Ishikawa (cell line): ENCODE measurements around the gene BLOC1S4.

ENCODE experiments used
- CEBPB ChIP-seq: IDR thresholded peaks from 2 replicates; pipeline ENCODE4 v1.6.1; 2012
- CREB1 ChIP-seq: IDR thresholded peaks from 2 replicates; pipeline ENCODE4 v1.6.1; 2012; ENCODE audit warnings: low read depth
- EGR1 ChIP-seq: IDR thresholded peaks from 2 replicates; pipeline ENCODE4 v1.6.1; 2012
- EP300 ChIP-seq: IDR thresholded peaks from 2 replicates; pipeline ENCODE4 v1.6.1; 2012; ENCODE audit warnings: borderline replicate concordance
- FOXM1 ChIP-seq: IDR thresholded peaks from 2 replicates; pipeline ENCODE4 v1.6.1; 2012; ENCODE audit warnings: low read depth, borderline replicate concordance
- MAX ChIP-seq: IDR thresholded peaks from 2 replicates; pipeline ENCODE4 v1.6.1; 2012
- NFIC ChIP-seq: IDR thresholded peaks from 2 replicates; pipeline ENCODE4 v1.6.1; 2012
- RAD21 ChIP-seq: IDR thresholded peaks from 2 replicates; pipeline ENCODE4 v1.6.1; 2012; ENCODE audit warnings: low read depth
- REST ChIP-seq: IDR thresholded peaks from 2 replicates; pipeline ENCODE4 v1.6.1; 2012; ENCODE audit warnings: low read depth, mild to moderate bottlenecking
- TAF1 ChIP-seq: IDR thresholded peaks from 2 replicates; pipeline ENCODE4 v1.6.1; 2012; ENCODE audit warnings: low read depth, mild to moderate bottlenecking
- TCF12 ChIP-seq: IDR thresholded peaks from 2 replicates; pipeline ENCODE4 v1.6.1; 2012; ENCODE audit warnings: low read depth
- TEAD4 ChIP-seq: IDR thresholded peaks from 2 replicates; pipeline ENCODE4 v1.6.1; 2012
- USF1 ChIP-seq: IDR thresholded peaks from 2 replicates; pipeline ENCODE4 v1.6.1; 2012
- YY1 ChIP-seq: IDR thresholded peaks from 2 replicates; pipeline ENCODE4 v1.6.1; 2012; ENCODE audit warnings: low read depth
- ZBTB7A ChIP-seq: IDR thresholded peaks from 2 replicates; pipeline ENCODE4 v1.6.1; 2012; ENCODE audit warnings: low read depth

The BLOC1S4 gene

GRCh38 chr4:6747294-6748051 is 31.5 kb downstream of the BLOC1S4 start:
- TF ChIP-seq NFIC (peak; percentile 5), CREB1 (no peak)

- TF ChIP-seq NFIC = no peak
- no peak for TF ChIP-seq CREB1
- TF ChIP-seq USF1 = no peak
- TF ChIP-seq RAD21 = no peak
- TF ChIP-seq MAX = no peak
- no peak for TF ChIP-seq REST
- no peak for TF ChIP-seq FOXM1
- no peak for TF ChIP-seq TAF1
- TF ChIP-seq EGR1 = no peak
- TF ChIP-seq YY1 = no peak
- TF ChIP-seq TCF12 = no peak
- TF ChIP-seq CEBPB = no peak
- TF ChIP-seq ZBTB7A = no peak
- no peak for TF ChIP-seq TEAD4
- no peak for TF ChIP-seq EP300
Observed at GRCh38 chr4:6748286-6748685, 32.3 kb downstream of the BLOC1S4 start.

GRCh38 chr4:6749340-6750171 is 33.6 kb downstream of the BLOC1S4 start:
- TF ChIP-seq RAD21 (peak; percentile 4; the same call in 1 of the 2 replicates), TCF12 (peak; percentile 36; the same call in 1 of the 2 replicates), TEAD4 (0 out of 2 replicates have a peak, but pooled peaks have one; percentile 15), MAX (peak; percentile 57; the same call in 1 of the 2 replicates), NFIC (peak; percentile 39; the same call in 1 of the 2 replicates), CEBPB (no peak), EGR1 (peak; percentile 49), CREB1 (no peak)

- TF ChIP-seq NFIC (no peak), YY1 (no peak)
Observed at GRCh38 chr4:6750286-6751221, 34.6 kb downstream of the BLOC1S4 start.

GRCh38 chr4:6751611-6752485 is 35.9 kb downstream of the BLOC1S4 start:
- TF ChIP-seq EP300 (no peak), REST (no peak), TCF12 (no peak), FOXM1 (no peak), ZBTB7A (no peak), EGR1 (no peak), TEAD4 (no peak), CEBPB (no peak), NFIC (no peak), MAX (no peak), USF1 (no peak), RAD21 (no peak)
